Upper lobe of right lung (tissue), 1 donor: Measurements from ENCODE around the gene CD40LG. TPM values are rescaled to one million over a fixed set of nuclear protein-coding genes. Genes with fewer than 3 reads are reported as not detected.

Source experiments
- ATAC-seq: fragments of 200-7000 bp; cut with Tn5 transposase; one replicate; pipeline ENCODE4 v1.9.1; 2020; ENCODE audit warnings: mild to moderate bottlenecking, moderate library complexity
- DNase-seq: peaks from one replicate; pipeline ENCODE4 v3.0.0-alpha.2; 2020
- H3K27ac ChIP-seq: fragments of 200-600 bp; one replicate; pipeline ENCODE4 v1.8.0; 2022
- H3K27me3 ChIP-seq: fragments of 200-600 bp; one replicate; pipeline ENCODE4 v1.8.0; 2022; ENCODE audit warnings: mild to moderate bottlenecking
- H3K36me3 ChIP-seq: fragments of 200-600 bp; one replicate; pipeline ENCODE4 v1.8.0; 2022
- H3K4me1 ChIP-seq: fragments of 200-600 bp; one replicate; pipeline ENCODE4 v1.8.0; 2022
- H3K4me3 ChIP-seq: fragments of 200-600 bp; one replicate; pipeline ENCODE4 v1.8.0; 2022; ENCODE audit warnings: mild to moderate bottlenecking
- H3K9me3 ChIP-seq: fragments of 200-600 bp; one replicate; pipeline ENCODE4 v1.8.0; 2022
- CTCF ChIP-seq: fragments of 200-600 bp; IDR thresholded peaks from one replicate; pipeline ENCODE4 v1.8.0; 2022; ENCODE audit warnings: antibody characterized with exemption
- intact Hi-C: fragments of 100-400 bp; cut with DNase I; formaldehyde crosslinking; loops from one replicate; pipeline ENCODE4 v1.11.0; 2022
- total RNA-seq: library from RNA; stranded (reverse); fragmentation: NEBNext Ultra II Directional; extraction: Animal tissue kit (Norgen Biotek cat#: 25700); gene quantifications from one replicate; pipeline ENCODE4 v1.2.1, GENCODE V29; 2021
- donor health status: DM: no; HTN: yes; CAD: no; lungs with severe emphysema.

The CD40LG gene
- total RNA-seq, 1 donor from 2014 or later: 1.6 TPM

- peaks cover 17% of the 10 kb centered on the region for H3K36me3 ChIP-seq
- H3K9me3 ChIP-seq: no peaks in the 10 kb centered on the region
- TF ChIP-seq CTCF: no peak
- DNase-seq (no peak), ATAC-seq (no peak)
- H3K27me3 ChIP-seq: no peaks in the 10 kb centered on the region
- no peak overlapping the region for H3K27ac ChIP-seq
- intact Hi-C loops: no loop called here
- H3K4me3 ChIP-seq: no peak overlapping the region
- no peaks in the 10 kb centered on the region for H3K4me1 ChIP-seq
Measured at GRCh38 chrX:136667446-136668168, 19.6 kb downstream of the CD40LG start.

GRCh38 chrX:136671006-136671610, 23.1 kb downstream of the CD40LG start:
- intact Hi-C loops: no loop called here
- ATAC-seq (no peak), DNase-seq (no peak)
- no peak overlapping the region for H3K4me3 ChIP-seq
- no peak for TF ChIP-seq CTCF
- H3K4me1 ChIP-seq: no peaks in the 10 kb centered on the region
- peaks cover 21% of the 10 kb centered on the region for H3K36me3 ChIP-seq
- no peaks in the 10 kb centered on the region for H3K27me3 ChIP-seq
- H3K9me3 ChIP-seq: no peaks in the 10 kb centered on the region
- no peak overlapping the region for H3K27ac ChIP-seq

- no peak for TF ChIP-seq CTCF
- Histone ChIP-seq H3K4me1 (no peaks in the 10 kb centered on the region), H3K36me3 (peaks cover 22% of the 10 kb centered on the region), H3K4me3 (no peak overlapping the region), H3K27me3 (no peaks in the 10 kb centered on the region), H3K27ac (no peak overlapping the region), H3K9me3 (no peaks in the 10 kb centered on the region)
- no peak for DNase-seq
- no peak for ATAC-seq
- intact Hi-C loops: no loop called here
Measured at GRCh38 chrX:136674270-136674985, 26.5 kb downstream of the CD40LG start.

DNA sequence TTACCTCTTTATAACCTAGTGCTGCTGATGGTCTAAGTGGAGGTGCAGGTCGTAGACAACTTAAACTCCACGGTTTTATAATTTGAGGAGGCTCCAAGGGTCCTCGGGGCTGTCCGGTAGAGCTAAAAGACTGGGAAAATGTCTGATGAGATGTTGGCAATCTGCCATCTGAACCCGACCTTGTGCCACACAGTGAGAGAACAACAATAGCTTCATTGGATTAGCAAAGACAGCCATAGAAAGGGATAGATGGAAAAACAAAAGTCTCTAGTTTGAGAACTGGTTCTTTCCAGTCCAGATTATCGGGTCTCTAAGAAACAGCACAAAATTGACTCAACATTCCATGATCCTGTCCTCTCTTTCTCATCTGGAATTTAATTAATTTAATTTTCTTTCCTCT, 31.6 kb downstream of the CD40LG start:
- no peak for ATAC-seq
- H3K4me3 ChIP-seq: no peak overlapping the region
- H3K36me3 ChIP-seq: peaks cover 10% of the 10 kb centered on the region
- H3K9me3 ChIP-seq: no peaks in the 10 kb centered on the region
- no peaks in the 10 kb centered on the region for H3K4me1 ChIP-seq
- no peaks in the 10 kb centered on the region for H3K27me3 ChIP-seq
- intact Hi-C loops: no loop called here
- no peak for DNase-seq
- TF ChIP-seq CTCF: no peak
- H3K27ac ChIP-seq: no peak overlapping the region

DNA sequence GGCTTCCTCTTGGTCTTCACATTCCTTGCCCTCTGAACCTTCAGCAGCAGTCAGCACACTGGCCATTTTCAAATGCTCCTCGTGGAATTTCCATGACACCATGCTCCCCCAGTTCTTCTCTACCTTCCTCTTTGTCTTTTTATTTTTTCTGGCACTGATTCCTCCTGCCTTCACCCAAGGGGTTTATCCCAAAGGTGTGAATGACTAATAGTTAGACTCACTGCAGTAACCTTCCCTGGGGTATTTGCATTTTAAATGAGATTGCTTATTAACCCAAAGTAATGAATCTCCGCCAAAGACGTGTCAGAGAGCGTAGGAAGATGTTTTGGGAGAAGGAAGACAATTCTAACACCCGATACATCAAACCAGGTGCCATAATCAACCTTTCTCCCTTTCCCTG, 36.2 kb downstream of the CD40LG start:
- DNase-seq (no peak), ATAC-seq (no peak)
- Histone ChIP-seq H3K4me3 (no peak overlapping the region), H3K27me3 (no peaks in the 10 kb centered on the region), H3K4me1 (no peaks in the 10 kb centered on the region), H3K9me3 (no peaks in the 10 kb centered on the region), H3K36me3 (peaks cover 4% of the 10 kb centered on the region), H3K27ac (no peak overlapping the region)
- TF ChIP-seq CTCF: no peak
- intact Hi-C loops: no loop called here
